T-helper 17 cell (primary cell): ENCODE data around the gene CNOT6. TPM values are rescaled to one million over a fixed set of nuclear protein-coding genes. Genes with fewer than 3 reads are reported as not detected.
A peak's percentile ranks its signal among the peaks of the same experiment; 100 is the strongest.

ENCODE experiments used
- ATAC-seq: fragments of 150-1000 bp; cut with Tn5 transposase; 2 replicates; pipeline ENCODE4 v1.10.0; 2021; ENCODE audit warnings: mild to moderate bottlenecking, moderate library complexity
- DNase-seq, 3 donors: peaks; one replicate each; pipeline versions ENCODE4 v3.0.0 to v3.0.0-alpha.2; 2020 to 2021
- H3K9me3 ChIP-seq: one replicate; pipeline ENCODE4 v1.7.0; 2013; ENCODE audit warnings: low read length, mild to moderate bottlenecking; ENCODE audit not compliant: control insufficient read depth, poor library complexity, severe bottlenecking
- H3K27ac Mint-ChIP-seq: one replicate; pipeline ENCODE4 v1.8.0; 2022; ENCODE audit warnings: mild to moderate bottlenecking, moderate library complexity, mixed read lengths
- H3K27me3 Mint-ChIP-seq: one replicate; pipeline ENCODE4 v1.8.0; 2022; ENCODE audit warnings: mixed read lengths
- H3K36me3 Mint-ChIP-seq: one replicate; pipeline ENCODE4 v1.8.0; 2022; ENCODE audit warnings: low read depth, mixed read lengths
- H3K4me1 Mint-ChIP-seq: one replicate; pipeline ENCODE4 v1.8.0; 2022; ENCODE audit warnings: mild to moderate bottlenecking, mixed read lengths
- H3K4me3 Mint-ChIP-seq: one replicate; pipeline ENCODE4 v1.8.0; 2022; ENCODE audit warnings: mild to moderate bottlenecking, moderate library complexity, mixed read lengths
- total RNA-seq, 4 donors: library from RNA in 2 of 4; stranded (reverse) in 2 of 4; gene quantifications; one replicate each; pipeline ENCODE4 v1.2.3 and lab custom pipeline; 2022 to 2026

CNOT6 gene
- total RNA-seq, 2 donors from 2014 or later, result 19.0 to 22.0 TPM

DNA sequence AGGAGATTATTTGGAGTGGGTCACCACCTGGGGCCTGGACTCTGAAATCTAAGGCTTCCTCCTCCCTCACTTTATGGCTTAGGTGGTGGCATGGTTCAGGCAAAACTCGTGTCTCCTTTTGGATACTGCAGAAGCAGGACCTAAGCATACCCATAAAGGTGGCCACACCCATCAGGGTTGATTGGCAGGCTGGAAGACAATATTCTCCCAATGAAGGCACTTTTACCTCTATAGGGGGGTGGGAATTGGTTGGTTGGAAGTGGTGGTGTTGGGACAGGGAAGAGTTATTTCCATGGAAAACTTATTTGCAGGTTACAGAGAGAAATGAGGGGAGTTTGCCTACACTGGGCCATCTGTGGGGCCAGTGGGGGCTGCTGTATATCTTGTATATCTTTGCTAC lies 39.7 kb downstream of the CNOT6 start:
- Mint-ChIP-seq H3K27me3 (no peaks in the 10 kb centered on the region), H3K27ac (no peak overlapping the region), H3K4me3 (no peak overlapping the region), H3K36me3 (peaks cover 13% of the 10 kb centered on the region), H3K4me1 (peaks cover 19% of the 10 kb centered on the region)
- ATAC-seq, result no peak
- H3K9me3 ChIP-seq, result no peaks in the 10 kb centered on the region
- no peak for DNase-seq

GRCh38 chr5:180535573-180535972 lies 41.4 kb downstream of the CNOT6 start:
- ATAC-seq, result no peak
- no peaks in the 10 kb centered on the region for H3K27me3 Mint-ChIP-seq
- H3K4me3 Mint-ChIP-seq, result no peak overlapping the region
- H3K27ac Mint-ChIP-seq, result peak overlapping the region; percentile 67
- peaks cover 11% of the 10 kb centered on the region for H3K36me3 Mint-ChIP-seq
- peaks cover 17% of the 10 kb centered on the region for H3K4me1 Mint-ChIP-seq
- no peak for DNase-seq
- H3K9me3 ChIP-seq, result no peaks in the 10 kb centered on the region

DNA sequence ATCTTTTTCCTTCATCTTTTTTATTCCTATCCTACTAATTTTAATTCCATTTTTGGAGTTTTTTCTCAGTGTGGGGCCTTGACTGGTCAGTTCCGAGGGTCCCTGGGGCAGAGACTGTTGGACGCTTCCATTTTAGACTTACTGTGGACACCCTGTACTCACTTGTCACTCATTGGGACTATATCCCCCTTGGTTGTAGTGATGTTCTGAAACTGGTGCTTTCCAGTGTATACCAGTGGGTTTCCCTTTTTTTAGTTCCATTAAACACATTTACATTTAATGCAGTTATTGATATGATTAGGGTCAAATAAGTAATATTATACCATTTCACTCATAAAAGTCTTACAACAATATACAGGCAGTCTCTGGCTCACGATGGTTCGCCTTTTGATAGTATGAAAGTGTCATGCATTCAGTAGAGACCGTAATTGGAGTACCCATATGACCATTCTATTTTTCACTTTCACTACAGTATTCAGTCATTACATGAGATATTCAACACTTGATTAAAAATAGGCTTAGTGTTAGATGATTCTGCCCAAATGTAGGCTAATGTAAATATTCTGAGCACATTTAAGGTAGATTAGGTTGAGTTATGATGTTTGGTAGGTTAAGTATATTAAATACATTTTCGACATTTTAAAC lies 46.0 kb downstream of the CNOT6 start:
- no peak overlapping the region for H3K4me3 Mint-ChIP-seq
- H3K27me3 Mint-ChIP-seq, result no peaks in the 10 kb centered on the region
- DNase-seq, result no peak
- peaks cover 11% of the 10 kb centered on the region for H3K36me3 Mint-ChIP-seq
- peaks cover 14% of the 10 kb centered on the region for H3K4me1 Mint-ChIP-seq
- H3K9me3 ChIP-seq, result no peaks in the 10 kb centered on the region
- no peak overlapping the region for H3K27ac Mint-ChIP-seq
- no peak for ATAC-seq

DNA sequence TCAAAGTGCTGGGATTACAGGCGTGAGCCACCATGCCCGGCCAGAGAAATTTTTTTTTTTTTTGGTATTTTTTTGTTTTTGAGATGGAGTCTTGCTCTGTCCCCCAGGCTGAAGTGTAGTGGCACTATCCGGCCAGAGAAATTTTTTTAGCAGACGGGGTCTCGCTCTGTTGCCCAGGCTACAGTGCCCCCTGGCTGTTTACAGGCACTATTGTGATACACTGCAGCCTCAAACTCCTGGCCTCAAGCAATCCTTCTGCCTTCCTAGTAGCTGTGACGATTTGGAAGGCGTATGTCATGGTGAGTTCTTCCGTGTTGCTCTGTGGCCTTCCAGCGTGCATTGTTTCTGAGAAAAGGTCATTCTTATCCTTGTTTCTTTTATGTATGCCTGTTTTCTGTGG lies 47.5 kb downstream of the CNOT6 start:
- ATAC-seq, result no peak
- Mint-ChIP-seq H3K27ac (no peak overlapping the region), H3K27me3 (no peaks in the 10 kb centered on the region), H3K4me3 (no peak overlapping the region), H3K36me3 (peaks cover 9% of the 10 kb centered on the region), H3K4me1 (peaks cover 16% of the 10 kb centered on the region)
- H3K9me3 ChIP-seq, result no peaks in the 10 kb centered on the region
- no peak for DNase-seq

GRCh38 chr5:180545248-180545647 lies 51.1 kb downstream of the CNOT6 start:
- Mint-ChIP-seq H3K4me1 (peaks cover 22% of the 10 kb centered on the region), H3K27ac (no peak overlapping the region), H3K4me3 (no peak overlapping the region), H3K27me3 (no peaks in the 10 kb centered on the region), H3K36me3 (peaks cover 11% of the 10 kb centered on the region)
- DNase-seq (no peak), ATAC-seq (no peak)
- no peaks in the 10 kb centered on the region for H3K9me3 ChIP-seq

DNA sequence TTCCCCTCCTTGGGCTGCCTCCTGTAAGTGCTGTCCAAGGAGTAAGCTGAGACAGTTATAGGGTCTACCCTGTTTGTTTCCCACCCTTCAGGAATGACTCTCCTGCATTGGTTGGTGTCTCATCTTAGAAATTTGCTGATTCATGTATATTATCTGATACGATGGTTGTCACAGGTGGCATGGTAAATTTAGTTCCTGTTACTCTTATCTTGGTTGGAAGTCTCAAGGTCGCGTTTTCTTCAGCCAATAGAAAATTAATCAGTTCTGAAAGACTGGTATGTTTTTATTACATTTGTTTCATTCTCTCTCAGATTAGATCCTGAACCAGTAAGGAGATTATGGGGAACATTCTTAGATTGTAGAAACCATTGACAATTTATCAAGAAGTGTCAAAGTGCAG lies 54.4 kb downstream of the CNOT6 start:
- H3K4me1 Mint-ChIP-seq, result peaks cover 16% of the 10 kb centered on the region
- no peaks in the 10 kb centered on the region for H3K9me3 ChIP-seq
- no peak for ATAC-seq
- peak overlapping the region; percentile 3 for H3K27ac Mint-ChIP-seq
- DNase-seq, result no peak
- H3K36me3 Mint-ChIP-seq, result peaks cover 9% of the 10 kb centered on the region
- no peaks in the 10 kb centered on the region for H3K27me3 Mint-ChIP-seq
- no peak overlapping the region for H3K4me3 Mint-ChIP-seq

DNA sequence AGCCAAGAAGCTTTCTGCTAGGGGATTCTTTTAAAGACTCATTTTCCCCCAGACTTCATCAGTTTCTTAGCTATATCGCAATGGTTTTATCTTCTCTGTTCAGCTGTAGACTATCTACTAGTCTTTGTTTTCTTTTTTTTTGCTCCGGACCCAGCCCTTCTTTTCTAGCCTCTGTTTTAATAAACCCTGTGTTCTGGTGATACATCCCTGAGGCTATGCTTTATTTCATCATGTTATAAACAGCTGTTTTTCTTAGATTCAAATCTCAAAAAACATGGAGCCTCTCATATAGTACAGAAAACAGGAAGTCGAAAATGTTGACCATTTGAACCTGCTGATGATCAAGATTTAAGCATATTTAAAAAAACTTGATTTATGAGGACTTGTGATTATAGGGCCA lies 59.4 kb downstream of the CNOT6 start:
- H3K27ac Mint-ChIP-seq, result no peak overlapping the region
- no peaks in the 10 kb centered on the region for H3K27me3 Mint-ChIP-seq
- H3K36me3 Mint-ChIP-seq, result peaks cover 6% of the 10 kb centered on the region

DNA sequence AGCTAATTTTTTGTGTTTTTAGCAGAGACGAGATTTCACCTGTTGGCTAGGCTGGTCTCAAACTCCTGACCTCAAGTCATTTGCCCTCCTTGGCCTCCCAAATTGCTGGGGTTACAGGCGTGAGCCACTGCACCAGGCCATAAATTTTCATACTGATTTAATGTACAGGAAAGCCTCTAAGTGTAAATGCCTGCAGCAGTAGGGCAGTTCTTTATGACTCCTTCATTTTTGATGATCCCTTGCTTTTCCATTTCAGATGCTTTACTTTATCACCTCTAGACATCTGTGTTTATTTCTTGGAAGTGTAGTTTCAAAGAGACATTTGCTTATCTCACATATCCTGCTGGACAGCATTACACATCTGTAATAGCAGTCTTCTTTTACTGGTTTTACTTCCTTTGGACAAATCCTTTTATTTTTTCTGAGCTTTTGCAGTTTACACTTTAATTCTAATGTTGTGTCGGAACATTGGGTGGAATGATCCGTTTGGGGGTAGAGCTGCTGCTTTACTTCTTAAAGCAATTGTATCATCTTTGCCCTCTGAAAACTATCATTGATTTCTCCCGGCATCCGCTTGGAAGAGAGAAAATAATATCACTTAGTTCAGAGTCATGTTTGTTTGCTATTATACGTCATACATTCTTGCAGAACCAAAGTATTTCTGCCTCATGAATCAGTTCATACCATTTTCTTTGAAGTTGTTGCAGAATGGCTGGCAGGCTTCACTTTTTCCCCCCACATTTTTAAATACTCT lies 61.2 kb downstream of the CNOT6 start:
- peak overlapping the region; percentile 64 for H3K27ac Mint-ChIP-seq
- peaks cover 21% of the 10 kb centered on the region for H3K4me1 Mint-ChIP-seq
- H3K27me3 Mint-ChIP-seq, result no peaks in the 10 kb centered on the region
- H3K4me3 Mint-ChIP-seq, result no peak overlapping the region
- DNase-seq (no peak), ATAC-seq (no peak)
- H3K9me3 ChIP-seq, result no peaks in the 10 kb centered on the region
- H3K36me3 Mint-ChIP-seq, result peaks cover 14% of the 10 kb centered on the region

More for the DNA sequence above, 59.4 kb downstream of the CNOT6 start:
- no peaks in the 10 kb centered on the region for H3K9me3 ChIP-seq
- H3K4me3 Mint-ChIP-seq, result no peak overlapping the region
- DNase-seq, result no peak
- H3K4me1 Mint-ChIP-seq, result peaks cover 14% of the 10 kb centered on the region
- no peak for ATAC-seq

DNA sequence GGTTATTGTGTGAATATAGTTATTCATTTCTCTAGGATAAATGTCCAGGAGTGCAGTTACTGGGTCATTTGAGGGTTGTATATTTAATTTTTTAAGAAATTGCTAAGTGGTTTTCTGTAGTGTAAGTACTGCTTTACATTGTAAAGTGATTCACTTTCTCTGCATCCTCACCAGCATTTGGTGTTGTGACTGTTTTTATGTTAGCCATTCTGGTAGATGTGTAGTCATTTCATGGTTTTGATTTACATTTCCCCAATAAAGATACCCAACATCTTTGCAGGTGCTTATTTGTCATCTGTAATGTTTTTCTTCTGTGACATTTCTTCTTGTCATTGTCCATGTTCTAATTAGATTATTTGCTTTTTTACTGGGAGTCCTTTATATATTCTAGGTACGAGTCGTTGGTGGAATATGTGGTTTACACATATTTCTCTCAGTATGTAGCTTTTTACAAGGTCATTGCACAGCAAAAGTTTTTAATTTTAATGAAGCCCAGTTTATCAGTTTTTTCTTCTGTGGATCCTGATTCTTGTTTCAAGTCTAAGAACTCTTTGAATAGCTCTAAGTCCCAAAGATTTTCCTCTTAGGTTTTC lies 63.1 kb downstream of the CNOT6 start:
- H3K36me3 Mint-ChIP-seq, result peaks cover 17% of the 10 kb centered on the region
- peaks cover 25% of the 10 kb centered on the region for H3K4me1 Mint-ChIP-seq
- H3K27ac Mint-ChIP-seq, result no peak overlapping the region
- H3K9me3 ChIP-seq, result no peaks in the 10 kb centered on the region
- H3K27me3 Mint-ChIP-seq, result no peaks in the 10 kb centered on the region
- ATAC-seq (no peak), DNase-seq (no peak)
- H3K4me3 Mint-ChIP-seq, result no peak overlapping the region

- Mint-ChIP-seq H3K4me1 (peaks cover 25% of the 10 kb centered on the region), H3K27me3 (no peaks in the 10 kb centered on the region), H3K4me3 (no peak overlapping the region), H3K36me3 (peaks cover 17% of the 10 kb centered on the region), H3K27ac (no peak overlapping the region)
- DNase-seq (no peak), ATAC-seq (no peak)
- no peaks in the 10 kb centered on the region for H3K9me3 ChIP-seq
Measured at GRCh38 chr5:180558232-180558631, 64.1 kb downstream of the CNOT6 start.

DNA sequence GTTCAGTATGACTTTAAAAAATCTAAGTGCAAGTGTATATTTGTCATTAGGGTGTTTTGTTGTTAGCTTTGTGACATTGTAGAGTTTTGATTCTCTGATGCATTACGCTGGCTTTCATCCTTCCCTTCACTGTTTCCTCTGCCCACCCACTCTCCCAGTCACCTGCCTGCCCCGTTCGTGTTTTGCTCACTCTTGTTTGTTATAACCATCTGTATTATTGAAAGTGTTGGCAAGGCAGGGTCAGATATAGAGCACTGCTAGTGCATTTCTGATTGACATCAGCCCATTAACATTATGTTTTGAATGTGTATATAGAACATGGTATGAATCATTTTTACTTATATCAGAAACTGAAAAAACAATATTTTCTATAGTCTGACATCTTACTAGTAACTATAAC lies 69.8 kb downstream of the CNOT6 start:
- peaks cover 11% of the 10 kb centered on the region for H3K4me1 Mint-ChIP-seq
- no peak for DNase-seq
- H3K36me3 Mint-ChIP-seq, result peaks cover 12% of the 10 kb centered on the region
- no peaks in the 10 kb centered on the region for H3K9me3 ChIP-seq
- no peak overlapping the region for H3K4me3 Mint-ChIP-seq
- H3K27me3 Mint-ChIP-seq, result no peaks in the 10 kb centered on the region
- no peak for ATAC-seq
- no peak overlapping the region for H3K27ac Mint-ChIP-seq

DNA sequence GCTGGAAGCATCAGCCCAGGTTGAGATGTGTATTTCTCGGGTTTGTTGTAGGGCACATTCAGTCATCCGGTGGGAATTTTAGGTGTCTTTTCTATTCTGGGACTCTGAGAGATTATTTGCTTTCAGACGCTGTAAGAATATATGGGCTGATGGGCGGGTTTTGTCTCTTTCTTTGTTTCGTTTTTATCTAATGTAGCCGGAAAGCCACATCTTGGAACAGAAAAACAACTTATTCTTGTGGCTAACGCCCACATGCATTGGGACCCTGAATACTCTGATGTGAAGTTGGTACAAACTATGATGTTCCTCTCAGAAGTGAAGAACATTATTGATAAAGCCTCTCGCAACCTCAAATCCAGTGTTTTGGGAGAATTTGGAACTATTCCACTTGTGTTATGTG lies 74.7 kb downstream of the CNOT6 start:
- Mint-ChIP-seq H3K4me1 (peaks cover 5% of the 10 kb centered on the region), H3K27ac (no peak overlapping the region)
- no peak for ATAC-seq

GRCh38 chr5:180575571-180575970 lies 81.4 kb downstream of the CNOT6 start:
- Mint-ChIP-seq H3K36me3 (peaks cover 5% of the 10 kb centered on the region), H3K4me3 (no peak overlapping the region), H3K27me3 (no peaks in the 10 kb centered on the region), H3K27ac (no peak overlapping the region), H3K4me1 (peaks cover 4% of the 10 kb centered on the region)
- DNase-seq (no peak), ATAC-seq (no peak)
- H3K9me3 ChIP-seq, result no peaks in the 10 kb centered on the region

More for the DNA sequence above, 74.7 kb downstream of the CNOT6 start:
- Mint-ChIP-seq H3K36me3 (peaks cover 9% of the 10 kb centered on the region), H3K4me3 (no peak overlapping the region), H3K27me3 (no peaks in the 10 kb centered on the region)
- H3K9me3 ChIP-seq, result no peaks in the 10 kb centered on the region
- DNase-seq, result no peak
